Fibroblast of lung (primary cell): Measurements from ENCODE around the gene DDX6. TPM values are rescaled to one million over a fixed set of nuclear protein-coding genes. Genes with fewer than 3 reads are reported as not detected.

Source experiments
- DNase-seq, 2 donors: peaks; one replicate each; pipeline versions ENCODE4 v3.0.0 to v3.0.0-alpha.2; 2010; ENCODE audit warnings: low read depth in 2 of 2
- H2AFZ ChIP-seq: 2 replicates; pipeline ENCODE4 v1.5.1; 2012; ENCODE audit warnings: low read length, control low read depth, inconsistent platforms
- H3K27ac ChIP-seq: 2 replicates; pipeline ENCODE4 v1.5.1; 2011; ENCODE audit warnings: low read length, control low read depth; ENCODE audit not compliant: insufficient read depth
- H3K27me3 ChIP-seq: 2 replicates; pipeline ENCODE4 v1.5.1; 2011; ENCODE audit warnings: mild to moderate bottlenecking, low read length; ENCODE audit not compliant: control insufficient read depth, insufficient read depth
- H3K36me3 ChIP-seq: 2 replicates; pipeline ENCODE4 v1.5.1; 2011; ENCODE audit warnings: low read length; ENCODE audit not compliant: control insufficient read depth, insufficient read depth
- H3K4me1 ChIP-seq: 2 replicates; pipeline ENCODE4 v1.5.1; 2011; ENCODE audit warnings: low read length; ENCODE audit not compliant: control insufficient read depth, insufficient read depth; ENCODE audit errors: extremely low read depth
- H3K4me2 ChIP-seq: 2 replicates; pipeline ENCODE4 v1.5.1; 2011; ENCODE audit warnings: low read length, control low read depth; ENCODE audit not compliant: insufficient read depth; ENCODE audit errors: extremely low read depth
- H3K4me3 ChIP-seq, 4 experiments: fragments of 200-600 bp in 1 of 4; sonication (generic) in 1 of 4; replicated peaks in 1 of 4; 2 replicates each; pipeline ENCODE4 v1.5.1; 2011 to 2016; ENCODE audit warnings: low read length in 4 of 4, low read depth in 3 of 4, mild to moderate bottlenecking in 3 of 4, control low read depth in 2 of 4, inconsistent platforms in 1 of 4, mixed read lengths in 1 of 4; ENCODE audit not compliant: insufficient read depth in 1 of 4; ENCODE audit errors: control extremely low read depth in 1 of 4
- H3K79me2 ChIP-seq: 2 replicates; pipeline ENCODE4 v1.5.1; 2012; ENCODE audit warnings: mild to moderate bottlenecking, low read length, inconsistent platforms; ENCODE audit not compliant: control insufficient read depth, insufficient read depth
- H3K9ac ChIP-seq: 2 replicates; pipeline ENCODE4 v1.5.1; 2011; ENCODE audit warnings: mild to moderate bottlenecking, low read length, control low read depth; ENCODE audit not compliant: insufficient read depth
- H3K9me3 ChIP-seq: 2 replicates; pipeline ENCODE4 v1.5.1; 2012; ENCODE audit warnings: low read depth, low read length; ENCODE audit not compliant: control insufficient read depth, insufficient read depth
- H4K20me1 ChIP-seq: 2 replicates; pipeline ENCODE4 v1.5.1; 2011; ENCODE audit warnings: low read length; ENCODE audit not compliant: control insufficient read depth, insufficient read depth; ENCODE audit errors: extremely low read depth
- EZH2 ChIP-seq: IDR thresholded peaks from 2 replicates; pipeline ENCODE4 v1.5.1; 2012; ENCODE audit warnings: low read length, control low read depth, mild to moderate bottlenecking; ENCODE audit errors: missing control alignments
- polyA plus RNA-seq, 2 donors: library from polyadenylated mRNA; depleted of rRNA in 1 of 2; stranded (reverse) in 1 of 2; unstranded in 1 of 2; fragments of >200 nt; gene quantifications; 2 replicates each; pipeline ENCODE4 v1.2.1, GENCODE V29; 2011 to 2012; ENCODE audit warnings: missing spikeins in 1 of 2
- total RNA-seq: library from RNA; depleted of rRNA; stranded (reverse); fragments of >200 nt; gene quantifications from 2 replicates; pipeline ENCODE4 v1.2.1, GENCODE V29; 2014
- TF ChIP-seq, protein P1 (sequence below), 2 donors: IDR thresholded peaks in 1 of 2; conservative IDR thresholded peaks in 1 of 2; 1 replicate in 1 of 2; 2 replicates in 1 of 2; pipeline ENCODE4 v1.5.1; 2011 to 2012; ENCODE audit warnings: low read length in 2 of 2, control low read depth in 1 of 2, inconsistent platforms in 1 of 2, low read depth in 1 of 2, mild to moderate bottlenecking in 1 of 2

Gene DDX6
- total and polyA plus RNA-seq, 2 donors (not counting 1 experiment from before 2014, with no cell fraction given), result 91.2 to 105 TPM

DNA sequence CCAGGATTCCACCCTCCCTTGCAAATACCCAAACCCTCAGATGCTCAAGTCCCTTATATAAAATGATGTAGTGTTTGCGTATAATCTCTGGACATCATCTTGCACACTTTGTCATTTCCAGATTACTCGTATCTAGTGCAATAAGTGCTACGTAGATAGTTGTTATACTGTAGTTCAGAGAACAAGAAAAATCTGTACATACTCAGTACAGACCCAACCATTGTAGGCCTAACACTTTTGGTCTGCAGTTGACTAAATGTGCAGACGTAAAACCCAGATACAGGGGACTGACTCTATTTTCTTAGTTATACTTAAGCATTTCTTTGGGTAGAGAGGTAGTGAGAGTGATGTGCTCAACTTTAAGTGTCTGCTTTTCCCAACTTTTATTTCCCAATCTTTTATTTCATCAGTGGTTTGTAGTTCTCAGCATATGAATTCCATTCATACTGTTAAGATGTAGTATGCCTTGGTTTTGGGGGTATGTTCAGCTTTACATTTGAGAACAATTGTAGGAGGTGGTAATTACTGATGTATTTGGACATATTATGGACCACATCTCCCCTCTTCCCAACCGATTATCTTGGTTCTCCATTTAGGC, 43.9 kb downstream of the DDX6 start:
- no peak overlapping the region for H3K9ac ChIP-seq
- H3K4me3 ChIP-seq, result no peak overlapping the region
- DNase-seq, result peak in 1 of 2 donors; percentile 28
- no peak for TF ChIP-seq EZH2
- TF ChIP-seq, protein P1, sequence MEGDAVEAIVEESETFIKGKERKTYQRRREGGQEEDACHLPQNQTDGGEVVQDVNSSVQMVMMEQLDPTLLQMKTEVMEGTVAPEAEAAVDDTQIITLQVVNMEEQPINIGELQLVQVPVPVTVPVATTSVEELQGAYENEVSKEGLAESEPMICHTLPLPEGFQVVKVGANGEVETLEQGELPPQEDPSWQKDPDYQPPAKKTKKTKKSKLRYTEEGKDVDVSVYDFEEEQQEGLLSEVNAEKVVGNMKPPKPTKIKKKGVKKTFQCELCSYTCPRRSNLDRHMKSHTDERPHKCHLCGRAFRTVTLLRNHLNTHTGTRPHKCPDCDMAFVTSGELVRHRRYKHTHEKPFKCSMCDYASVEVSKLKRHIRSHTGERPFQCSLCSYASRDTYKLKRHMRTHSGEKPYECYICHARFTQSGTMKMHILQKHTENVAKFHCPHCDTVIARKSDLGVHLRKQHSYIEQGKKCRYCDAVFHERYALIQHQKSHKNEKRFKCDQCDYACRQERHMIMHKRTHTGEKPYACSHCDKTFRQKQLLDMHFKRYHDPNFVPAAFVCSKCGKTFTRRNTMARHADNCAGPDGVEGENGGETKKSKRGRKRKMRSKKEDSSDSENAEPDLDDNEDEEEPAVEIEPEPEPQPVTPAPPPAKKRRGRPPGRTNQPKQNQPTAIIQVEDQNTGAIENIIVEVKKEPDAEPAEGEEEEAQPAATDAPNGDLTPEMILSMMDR (conservative IDR thresholded peaks at IDR 0.05 in 1 of 2, IDR thresholded peaks at IDR 0.05 in 1 of 2; ENCODE audit: low read depth in 1 of 2, low read length in 2 of 2), result no peak
- no peaks in the 10 kb centered on the region for H4K20me1 ChIP-seq
- no peaks in the 10 kb centered on the region for H3K79me2 ChIP-seq
- no peak overlapping the region for H2AFZ ChIP-seq
- H3K4me2 ChIP-seq, result no peak overlapping the region
- peaks cover 2% of the 10 kb centered on the region for H3K36me3 ChIP-seq
- no peak overlapping the region for H3K27ac ChIP-seq
- no peaks in the 10 kb centered on the region for H3K27me3 ChIP-seq
- H3K9me3 ChIP-seq, result no peaks in the 10 kb centered on the region
- H3K4me1 ChIP-seq, result no peaks in the 10 kb centered on the region

DNA sequence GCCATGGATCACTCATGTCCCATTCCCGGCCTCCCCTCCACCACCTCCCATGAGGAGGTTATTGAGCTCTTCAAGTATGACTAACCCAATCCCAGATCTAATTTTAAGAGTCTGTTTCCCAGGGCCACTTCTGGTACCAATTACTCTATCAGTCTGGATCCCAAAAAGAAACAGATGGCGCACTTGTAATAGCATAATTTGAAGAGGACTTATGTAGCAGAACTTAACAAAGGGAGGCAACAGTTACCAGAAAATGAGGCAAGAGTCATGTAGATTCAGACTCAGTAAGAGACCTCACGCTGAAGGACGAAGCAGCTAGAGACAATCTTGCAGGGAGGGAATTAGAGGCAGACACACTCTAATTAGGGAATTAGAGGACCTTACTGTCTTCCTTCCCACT, 46.9 kb downstream of the DDX6 start:
- H3K4me1 ChIP-seq, result no peaks in the 10 kb centered on the region
- H3K27ac ChIP-seq, result no peak overlapping the region
- H3K27me3 ChIP-seq, result peaks cover 2% of the 10 kb centered on the region
- H3K4me2 ChIP-seq, result no peak overlapping the region
- DNase-seq, result no peak
- H2AFZ ChIP-seq, result no peak overlapping the region
- no peaks in the 10 kb centered on the region for H3K79me2 ChIP-seq
- H3K9me3 ChIP-seq, result no peaks in the 10 kb centered on the region
- no peaks in the 10 kb centered on the region for H3K36me3 ChIP-seq
- H4K20me1 ChIP-seq, result no peaks in the 10 kb centered on the region
- no peak overlapping the region for H3K4me3 ChIP-seq
- TF ChIP-seq, protein P1 (conservative IDR thresholded peaks at IDR 0.05 in 1 of 2, IDR thresholded peaks at IDR 0.05 in 1 of 2; ENCODE audit: low read depth in 1 of 2, low read length in 2 of 2), result no peak
- TF ChIP-seq EZH2, result no peak
- H3K9ac ChIP-seq, result no peak overlapping the region

DNA sequence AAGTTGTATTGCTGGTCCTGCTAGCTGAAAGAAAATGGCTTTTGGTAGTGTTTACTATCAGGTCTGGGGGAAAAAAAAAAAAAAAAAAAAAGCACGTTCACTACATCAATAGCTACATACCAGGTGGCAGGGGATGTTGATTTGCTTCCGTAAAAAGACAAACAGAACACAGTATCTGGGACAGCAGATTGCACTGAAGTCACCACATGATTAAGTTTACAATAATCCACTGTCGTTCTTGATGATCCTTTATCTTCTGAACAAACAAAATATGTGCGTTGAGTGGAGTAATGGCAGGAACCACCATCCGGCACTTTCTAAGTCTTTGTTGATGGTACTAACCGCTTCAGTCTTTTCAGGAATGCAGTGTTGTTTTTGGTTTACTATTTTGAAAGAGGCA, 48.7 kb downstream of the DDX6 start:
- Histone ChIP-seq H2AFZ (no peak overlapping the region), H3K27me3 (peaks cover 2% of the 10 kb centered on the region), H3K9ac (no peak overlapping the region), H3K27ac (no peak overlapping the region), H3K4me2 (no peak overlapping the region), H3K4me1 (no peaks in the 10 kb centered on the region), H3K79me2 (no peaks in the 10 kb centered on the region), H3K9me3 (no peaks in the 10 kb centered on the region), H3K4me3 (no peak overlapping the region), H4K20me1 (no peaks in the 10 kb centered on the region), H3K36me3 (no peaks in the 10 kb centered on the region)
- TF ChIP-seq EZH2, result no peak
- TF ChIP-seq, protein P1 (conservative IDR thresholded peaks at IDR 0.05 in 1 of 2, IDR thresholded peaks at IDR 0.05 in 1 of 2; ENCODE audit: low read depth in 1 of 2, low read length in 2 of 2), result no peak
- DNase-seq, result no peak
